HEK293T (cell line): ENCODE data around the gene KRT35.
"Not testable (repeated sequence)": the region's sequence is repeated elsewhere in the genome, so short reads cannot be mapped to it uniquely, and the experiment has no call there.

ENCODE experiments used
- CTCF ChIA-PET: fragments of 350-600 bp; formaldehyde crosslinking; extraction: SDS; loops from one replicate; lab custom pipeline; 2021; ENCODE audit warnings: antibody characterized with exemption, inconsistent platforms; lab: Yijun Ruan, JAX
- POLR2A ChIA-PET: fragments of 350-600 bp; formaldehyde crosslinking; extraction: SDS; loops from one replicate; lab custom pipeline; 2020; ENCODE audit warnings: antibody characterized with exemption, inconsistent platforms; lab: Yijun Ruan, JAX
- DNase-seq: peaks from one replicate; pipeline ENCODE4 v3.0.0; 2012; ENCODE audit warnings: mixed read lengths; ENCODE audit errors: extremely low spot score
- ARNT ChIP-seq: fragments of 450-650 bp; IDR thresholded peaks from 2 replicates; pipeline ENCODE4 v1.6.1; 2017; ENCODE audit warnings: mild to moderate bottlenecking
- BHLHE40 ChIP-seq: fragments of 450-650 bp; IDR thresholded peaks from 2 replicates; pipeline ENCODE4 v1.6.1; 2016; ENCODE audit warnings: mild to moderate bottlenecking, moderate library complexity, borderline replicate concordance
- CTBP1 ChIP-seq: fragments of 450-650 bp; IDR thresholded peaks from 2 replicates; pipeline ENCODE4 v1.6.1; 2016; ENCODE audit warnings: borderline replicate concordance
- ELF4 ChIP-seq: fragments of 450-650 bp; IDR thresholded peaks from 2 replicates; pipeline ENCODE4 v1.6.1; 2017; ENCODE audit warnings: antibody characterized with exemption
- FOXA1 ChIP-seq: fragments of 450-650 bp; IDR thresholded peaks from 2 replicates; pipeline ENCODE4 v1.6.1; 2016; ENCODE audit warnings: mild to moderate bottlenecking
- FOXK2 ChIP-seq: fragments of 450-650 bp; IDR thresholded peaks from 2 replicates; pipeline ENCODE4 v1.6.1; 2016; ENCODE audit warnings: mild to moderate bottlenecking
- FOXM1 ChIP-seq: fragments of 450-650 bp; IDR thresholded peaks from 2 replicates; pipeline ENCODE4 v1.6.1; 2017; ENCODE audit warnings: mild to moderate bottlenecking, borderline replicate concordance
- HDGF ChIP-seq: fragments of 450-650 bp; IDR thresholded peaks from 2 replicates; pipeline ENCODE4 v1.6.1; 2017; ENCODE audit warnings: antibody characterized with exemption, borderline replicate concordance
- L3MBTL2 ChIP-seq: fragments of 450-650 bp; conservative IDR thresholded peaks from 2 replicates; pipeline ENCODE4 v1.6.1; 2016; ENCODE audit warnings: mild to moderate bottlenecking
- LEF1 ChIP-seq: fragments of 450-650 bp; IDR thresholded peaks from 2 replicates; pipeline ENCODE4 v1.6.1; 2017; ENCODE audit warnings: mild to moderate bottlenecking, borderline replicate concordance
- NFRKB ChIP-seq: fragments of 450-650 bp; IDR thresholded peaks from 2 replicates; pipeline ENCODE4 v1.6.1; 2016; ENCODE audit warnings: mild to moderate bottlenecking, moderate library complexity
- PKNOX1 ChIP-seq: fragments of 450-650 bp; IDR thresholded peaks from 2 replicates; pipeline ENCODE4 v1.6.1; 2016
- SP1 ChIP-seq: fragments of 450-650 bp; IDR thresholded peaks from 2 replicates; pipeline ENCODE4 v1.6.1; 2017
- SUZ12 ChIP-seq: fragments of 450-650 bp; IDR thresholded peaks from 2 replicates; pipeline ENCODE4 v1.6.1; 2016; ENCODE audit warnings: mild to moderate bottlenecking
- TARDBP ChIP-seq: fragments of 450-650 bp; IDR thresholded peaks from 2 replicates; pipeline ENCODE4 v1.6.1; 2016
- ZNF384 ChIP-seq: fragments of 450-650 bp; IDR thresholded peaks from 2 replicates; pipeline ENCODE4 v1.6.1; 2016

KRT35 gene

GRCh38 chr17:41434415-41434814 lies 46.5 kb downstream of the KRT35 start:
- DNase-seq: no peak
- no peak for TF ChIP-seq FOXK2
- no peak for TF ChIP-seq SP1
- no peak for TF ChIP-seq ZNF384
- no peak for TF ChIP-seq ARNT
- POLR2A ChIA-PET: no interaction called here
- CTCF ChIA-PET: no interaction called here

- no peak for TF ChIP-seq FOXA1
- no peak for TF ChIP-seq L3MBTL2
- no peak for TF ChIP-seq ZNF384
- TF ChIP-seq ARNT: no peak
- no peak for TF ChIP-seq TARDBP
- no peak for TF ChIP-seq FOXM1
- no peak for TF ChIP-seq CTBP1
- no peak for TF ChIP-seq PKNOX1
- TF ChIP-seq SP1: no peak
- no peak for TF ChIP-seq HDGF
- no peak for TF ChIP-seq FOXK2
- no peak for TF ChIP-seq ELF4
- no peak for TF ChIP-seq BHLHE40
- no peak for TF ChIP-seq LEF1
- no peak for TF ChIP-seq NFRKB
- no peak for TF ChIP-seq SUZ12
- CTCF ChIA-PET: no interaction called here
- DNase-seq: no peak
- POLR2A ChIA-PET: no interaction called here
These were observed 46.9 kb downstream of the KRT35 start for GRCh38 chr17:41434005-41434404.

- TF ChIP-seq FOXA1 (no peak), FOXM1 (no peak), CTBP1 (no peak), HDGF (no peak), ZNF384 (no peak), L3MBTL2 (no peak), SP1 (no peak), SUZ12 (no peak), ARNT (no peak), ELF4 (no peak), PKNOX1 (no peak)
- POLR2A ChIA-PET: no interaction called here
- CTCF ChIA-PET: no interaction called here
- DNase-seq: no peak
These were observed 47.4 kb downstream of the KRT35 start for GRCh38 chr17:41433586-41433985.

- POLR2A ChIA-PET, CTCF ChIA-PET, DNase-seq: not testable (repeated sequence)
These were observed 50.6 kb downstream of the KRT35 start for GRCh38 chr17:41430376-41430775.

GRCh38 chr17:41429667-41430066 lies 51.3 kb downstream of the KRT35 start:
- TF ChIP-seq SP1: no peak
- no peak for TF ChIP-seq FOXM1
- no peak for TF ChIP-seq ARNT
- TF ChIP-seq TARDBP: no peak
- TF ChIP-seq FOXA1: no peak
- TF ChIP-seq ZNF384: no peak
- TF ChIP-seq NFRKB: no peak
- no peak for TF ChIP-seq ELF4
- TF ChIP-seq SUZ12: no peak
- TF ChIP-seq BHLHE40: no peak
- no peak for TF ChIP-seq LEF1
- CTCF ChIA-PET: no interaction called here
- no peak for DNase-seq
- POLR2A ChIA-PET: no interaction called here

GRCh38 chr17:41428591-41429291 lies 52.2 kb downstream of the KRT35 start:
- CTCF ChIA-PET: no interaction called here
- DNase-seq: no peak
- POLR2A ChIA-PET: no interaction called here
- no peak for TF ChIP-seq PKNOX1
- no peak for TF ChIP-seq ELF4
